Activated CD4-positive, alpha-beta T cell treated with anti-CD3 and anti-CD28 coated beads for 48 hours (primary cell): ENCODE measurements around the gene OR2B2.
"Not testable (repeated sequence)": the region's sequence is repeated elsewhere in the genome, so short reads cannot be mapped to it uniquely, and the experiment has no call there.

ENCODE experiments used
- DNase-seq: peaks from one replicate; pipeline ENCODE4 v3.0.0-alpha.2; 2020

OR2B2 gene

DNA sequence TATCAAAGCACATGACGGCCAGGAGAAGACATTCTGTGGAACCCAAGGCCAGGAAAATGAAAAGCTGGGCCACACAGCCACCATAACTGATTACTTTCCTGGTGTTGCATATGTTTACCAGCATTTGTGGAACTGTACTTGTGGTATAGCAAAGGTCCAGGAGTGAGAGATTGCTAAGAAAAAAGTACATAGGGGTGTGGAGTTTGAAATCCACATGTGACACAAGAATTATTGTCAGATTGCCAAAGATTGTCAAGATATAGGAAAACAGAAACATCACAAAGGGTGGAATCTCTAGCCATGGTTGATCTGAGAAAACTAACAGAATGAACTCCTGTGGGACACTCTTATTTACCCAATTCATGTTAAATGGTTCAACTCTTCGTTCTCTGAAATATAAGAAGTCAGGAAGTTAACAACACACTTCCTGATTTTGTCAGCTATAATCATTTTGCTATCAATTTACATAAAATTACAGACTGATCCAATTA is at the start of gene OR2B2:
OR2B2 (minus strand) TSS at position 441 of the 491 bp plus-strand sequence; CDS start at position 364, 77 bp downstream.
- DNase-seq, result no peak

DNA sequence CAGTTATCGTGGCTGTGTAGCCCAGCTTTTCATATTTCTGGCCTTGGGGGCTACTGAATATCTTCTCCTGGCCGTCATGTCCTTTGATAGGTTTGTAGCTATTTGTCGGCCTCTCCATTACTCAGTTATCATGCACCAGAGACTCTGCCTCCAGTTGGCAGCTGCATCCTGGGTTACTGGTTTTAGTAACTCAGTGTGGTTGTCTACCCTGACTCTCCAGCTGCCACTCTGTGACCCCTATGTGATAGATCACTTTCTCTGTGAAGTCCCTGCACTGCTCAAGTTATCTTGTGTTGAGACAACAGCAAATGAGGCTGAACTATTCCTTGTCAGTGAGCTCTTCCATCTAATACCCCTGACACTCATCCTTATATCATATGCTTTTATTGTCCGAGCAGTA is 45.3 kb upstream of the OR2B2 start:
- no peak for DNase-seq

DNA sequence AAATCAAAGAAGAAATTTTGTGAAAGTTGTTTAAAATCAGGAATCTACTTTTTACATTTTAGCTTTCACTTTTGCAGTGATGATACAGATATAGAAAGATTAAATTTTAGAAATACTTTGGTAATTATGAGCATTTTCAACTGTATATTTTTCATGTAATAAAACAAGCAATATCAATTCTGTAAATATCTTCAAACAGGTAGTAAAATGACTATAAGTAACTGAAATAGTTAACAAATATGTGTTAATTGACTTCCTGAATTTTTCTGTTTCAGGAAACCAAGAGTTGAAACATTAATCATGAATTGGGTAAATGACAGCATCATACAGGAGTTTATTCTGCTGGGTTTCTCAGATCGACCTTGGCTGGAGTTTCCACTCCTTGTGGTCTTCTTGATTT is 44.7 kb upstream of the OR2B2 start, which contains the start of gene OR2B6:
OR2B6 (plus strand) TSS at position 301 of the 400 bp plus-strand sequence; CDS start at position 301, 0 bp downstream.
- no peak for DNase-seq

DNA sequence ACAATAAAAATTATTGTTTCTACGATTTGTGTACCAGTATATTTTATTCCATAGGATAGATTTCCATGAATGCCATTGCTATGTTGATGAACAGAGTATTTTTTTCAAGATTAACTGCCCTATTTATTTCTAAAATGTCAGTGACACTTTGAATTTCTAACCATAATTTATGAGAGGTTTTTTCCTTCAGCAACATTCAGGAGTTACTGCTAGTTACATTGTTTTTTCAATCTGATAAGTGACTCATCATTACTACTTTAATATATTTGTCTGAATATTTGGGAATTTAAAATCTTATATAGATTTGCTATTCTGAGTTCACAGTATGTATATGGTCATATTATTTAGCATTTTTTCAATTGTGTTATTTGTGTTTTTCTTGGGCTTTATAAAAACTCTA is 38.8 kb upstream of the OR2B2 start:
- DNase-seq, result no peak

DNA sequence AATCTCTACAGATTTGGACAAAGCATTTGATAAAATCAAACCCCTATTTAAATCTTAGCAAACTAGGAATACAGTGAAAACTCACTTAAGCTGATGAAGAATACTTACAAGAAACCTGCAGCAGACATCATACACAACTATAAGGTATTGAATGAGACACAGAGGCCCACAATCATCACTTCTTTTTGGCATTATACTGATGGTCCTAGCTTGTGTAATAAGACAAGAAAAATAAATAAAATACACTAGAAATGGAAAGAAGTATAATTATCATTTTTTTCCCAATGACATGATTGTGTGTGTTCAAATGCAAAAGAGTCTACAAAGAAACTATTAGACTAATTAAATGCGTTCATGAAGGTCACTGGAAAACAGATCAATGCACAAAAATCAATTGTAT is 36.0 kb upstream of the OR2B2 start:
- DNase-seq, result no peak

DNA sequence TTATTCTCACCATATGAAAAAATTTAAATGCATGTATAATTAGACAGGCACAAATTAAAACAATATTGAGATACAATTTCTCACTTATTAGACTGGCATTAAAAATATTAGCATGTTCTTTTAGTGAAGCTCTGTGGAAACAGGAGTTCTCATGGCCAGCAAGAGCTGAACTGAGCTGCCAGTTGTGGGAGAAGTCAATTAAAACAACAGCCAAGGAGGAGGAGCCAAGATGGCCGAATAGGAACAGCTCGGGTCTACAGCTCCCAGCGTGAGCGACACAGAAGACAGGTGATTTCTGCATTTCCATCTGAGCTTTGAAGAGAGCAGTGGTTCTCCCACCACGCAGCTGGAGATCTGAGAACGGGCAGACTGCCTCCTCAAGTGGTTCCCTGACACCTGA is 30.9 kb upstream of the OR2B2 start:
- DNase-seq, result not testable (repeated sequence)

DNA sequence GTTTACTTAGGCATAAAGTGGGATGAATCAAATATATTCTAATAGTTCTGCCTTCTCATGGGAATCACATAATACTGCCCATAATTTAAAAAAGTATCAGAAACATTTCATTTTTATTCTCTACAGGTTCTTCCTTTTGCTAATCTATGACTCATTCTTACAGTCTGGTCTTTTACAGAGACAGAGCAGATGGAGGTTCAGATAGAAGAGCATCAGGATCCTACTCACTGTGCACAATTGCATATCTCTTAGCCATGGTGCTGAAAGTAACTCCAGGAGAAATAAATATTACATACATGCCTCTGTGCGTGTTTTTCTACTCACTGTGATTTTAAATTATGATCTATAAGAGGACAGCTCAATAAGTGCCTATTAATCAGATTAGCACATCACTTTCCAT is 28.6 kb upstream of the OR2B2 start:
- DNase-seq, result no peak

DNA sequence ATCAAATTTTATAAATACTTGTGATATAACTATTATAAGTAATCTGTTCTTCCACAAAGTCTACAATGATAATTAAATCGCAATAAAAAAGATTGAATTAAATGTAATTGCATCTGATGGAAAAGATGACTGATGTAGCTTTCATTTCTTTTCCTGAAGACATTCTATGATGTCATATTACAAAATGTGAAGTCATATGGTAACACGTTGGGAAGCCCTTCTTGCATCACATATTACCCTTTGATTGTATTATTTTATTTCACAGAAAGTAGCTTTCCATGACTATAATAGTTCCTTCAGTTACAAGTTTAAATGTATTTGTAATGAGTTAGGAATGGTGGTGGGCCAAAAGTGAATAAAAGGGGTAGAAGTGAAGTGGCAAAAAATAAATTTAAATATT is 19.0 kb upstream of the OR2B2 start:
- no peak for DNase-seq

DNA sequence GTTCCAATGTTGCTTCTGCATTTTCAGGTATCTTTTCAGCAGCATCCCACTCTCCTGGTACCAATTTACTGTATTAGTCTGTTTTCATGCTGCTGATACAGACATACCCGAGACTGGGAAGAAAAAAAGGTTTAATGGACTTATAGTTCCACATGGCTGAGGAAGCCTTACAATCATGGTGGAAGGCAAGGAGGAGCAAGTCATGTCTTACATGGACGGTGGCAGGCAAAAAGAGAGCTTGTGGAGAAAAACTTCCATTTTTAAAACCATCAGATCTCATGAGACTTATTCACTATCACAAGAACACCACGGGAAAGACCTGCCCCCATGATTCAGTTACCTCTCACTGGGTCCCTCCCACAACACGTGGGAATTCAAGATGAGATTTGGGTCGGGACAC is 17.7 kb upstream of the OR2B2 start:
- DNase-seq, result not testable (repeated sequence)

DNA sequence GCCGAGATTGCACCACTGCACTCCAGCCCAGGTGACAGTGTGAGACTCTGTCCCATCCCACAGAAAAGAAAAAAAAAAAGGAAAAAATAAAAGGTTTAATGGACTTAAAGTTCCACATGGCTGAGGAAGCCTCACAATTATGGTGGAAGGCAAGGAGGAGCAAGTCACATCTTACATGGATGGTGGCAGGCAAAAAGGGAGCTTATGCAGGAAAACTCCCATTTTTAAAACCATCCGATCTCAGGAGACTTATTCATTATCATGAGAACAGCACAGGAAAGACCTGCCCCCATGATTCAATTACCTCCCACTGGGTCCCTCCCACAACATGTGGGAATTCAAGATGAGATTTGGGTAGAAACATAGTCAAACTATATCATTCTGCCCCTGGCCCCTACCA is 15.8 kb upstream of the OR2B2 start:
- DNase-seq, result not testable (repeated sequence)

DNA sequence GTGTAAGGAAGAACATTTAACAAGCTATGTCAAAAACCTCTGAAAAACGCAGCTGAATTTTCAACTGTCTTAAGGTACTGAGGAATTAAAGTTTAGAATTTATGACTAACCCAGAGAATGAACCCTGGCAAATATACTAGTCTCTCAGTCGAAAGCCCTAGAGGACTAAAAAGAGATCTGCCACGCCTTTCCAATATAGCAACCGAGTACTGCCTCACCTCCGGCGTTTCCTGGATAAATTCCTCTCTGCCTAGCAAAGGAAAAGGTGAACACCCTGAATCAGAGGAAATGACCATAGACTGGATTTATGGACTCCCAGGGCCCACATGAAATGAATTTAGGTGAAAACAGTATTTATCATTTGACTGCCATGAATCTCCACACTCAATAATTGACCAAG is 12.0 kb upstream of the OR2B2 start:
- no peak for DNase-seq

DNA sequence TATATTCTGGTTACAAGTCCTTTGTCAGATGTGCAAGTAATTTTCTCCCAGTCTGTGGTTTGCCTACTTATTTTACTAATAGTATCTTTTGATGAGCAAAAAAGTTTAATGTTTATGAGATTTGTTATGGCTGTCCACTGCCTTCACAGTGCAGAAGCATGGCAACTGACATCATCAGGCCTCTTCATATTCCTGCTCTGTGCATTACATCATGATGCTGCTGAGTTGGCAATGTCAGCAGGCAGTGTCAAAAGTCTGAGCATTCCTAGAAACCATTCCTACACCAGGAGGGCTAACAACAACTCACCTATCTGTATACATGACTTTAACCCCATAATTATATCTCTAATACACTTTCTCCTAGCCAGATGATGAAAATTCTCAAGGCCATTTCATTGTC is 10.8 kb upstream of the OR2B2 start:
- no peak for DNase-seq

DNA sequence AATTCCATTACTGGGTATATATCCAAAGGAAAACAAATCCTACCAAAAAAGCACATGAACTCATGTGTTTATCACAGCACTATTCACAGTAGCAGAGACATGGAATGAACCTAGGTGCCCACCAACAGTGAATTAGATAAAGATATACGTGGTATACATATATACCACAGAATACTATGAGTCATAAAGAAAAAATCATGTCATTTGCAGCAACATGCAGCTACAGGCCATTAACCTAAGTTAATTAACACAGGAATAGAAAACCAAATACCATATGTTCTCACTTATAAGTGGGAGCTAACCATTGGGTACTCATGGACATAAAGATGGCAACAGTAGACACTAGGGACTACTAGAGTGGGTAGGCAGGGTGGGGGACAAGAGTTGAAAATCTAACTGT is 4.2 kb downstream of the OR2B2 start:
- no peak for DNase-seq

DNA sequence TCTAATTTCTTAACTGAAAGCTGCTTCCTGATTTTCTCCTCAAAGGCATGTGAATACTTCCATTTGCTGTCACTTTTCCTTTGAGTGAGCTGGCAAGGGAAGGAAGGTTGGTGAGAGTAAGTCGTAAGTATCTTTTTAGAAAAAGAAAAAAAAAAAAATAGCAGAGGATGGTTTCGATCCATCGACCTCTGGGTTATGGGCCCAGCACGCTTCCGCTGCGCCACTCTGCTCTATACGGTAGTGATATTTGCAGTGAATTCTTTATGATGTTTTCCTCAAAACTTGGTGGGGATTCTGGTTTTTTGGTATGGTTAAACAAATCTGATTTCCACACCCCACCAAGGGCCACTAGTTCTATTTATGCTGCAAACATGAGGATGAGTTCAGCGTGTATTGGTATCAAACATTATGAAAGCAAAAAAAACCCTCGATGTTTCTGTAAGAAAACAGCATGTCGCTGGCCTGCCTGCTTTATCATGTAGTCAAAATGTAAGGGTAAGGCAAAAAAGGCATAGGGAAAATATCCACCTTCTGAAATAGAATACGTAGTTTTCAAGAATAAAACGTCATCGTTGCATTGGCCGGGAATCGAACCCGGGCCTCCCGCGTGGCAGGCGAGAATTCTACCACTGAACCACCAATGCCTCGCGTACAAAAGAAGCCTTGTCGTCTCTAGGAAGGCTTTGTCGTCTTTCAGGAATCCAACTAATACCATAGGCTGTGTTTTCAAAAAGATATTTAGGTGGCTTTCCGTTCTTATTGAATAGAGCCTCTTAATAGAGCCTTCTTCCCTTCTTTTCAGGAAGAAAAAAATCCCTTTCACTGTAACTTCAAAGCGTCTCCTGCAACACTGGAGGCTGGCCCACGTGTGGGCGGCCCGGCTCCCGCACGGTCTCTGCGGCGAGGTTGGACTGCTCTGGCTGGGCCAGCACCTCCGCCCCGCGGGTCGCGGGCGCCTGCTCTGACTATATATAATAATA is 9.6 kb downstream of the OR2B2 start:
- DNase-seq, result peak; percentile 90

DNA sequence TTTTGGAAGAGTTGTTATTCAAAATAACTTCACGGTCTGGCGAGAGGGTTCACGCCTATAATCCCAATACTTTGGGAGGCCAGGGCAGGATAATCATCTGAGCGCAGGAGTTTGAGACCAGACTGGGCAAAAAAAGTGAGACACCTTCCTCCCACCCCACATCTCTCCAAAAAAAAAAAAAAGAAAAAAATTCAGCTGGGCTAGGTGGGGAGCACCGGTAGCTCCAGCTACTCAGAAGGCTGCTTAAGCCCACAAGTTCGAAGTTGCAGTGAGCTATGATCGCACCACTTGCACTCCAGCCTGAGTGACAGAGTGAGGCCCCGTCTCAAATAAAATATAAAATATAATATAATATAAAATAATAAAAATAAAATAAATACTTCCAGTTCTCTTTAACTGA is 10.4 kb downstream of the OR2B2 start:
- DNase-seq, result no peak

DNA sequence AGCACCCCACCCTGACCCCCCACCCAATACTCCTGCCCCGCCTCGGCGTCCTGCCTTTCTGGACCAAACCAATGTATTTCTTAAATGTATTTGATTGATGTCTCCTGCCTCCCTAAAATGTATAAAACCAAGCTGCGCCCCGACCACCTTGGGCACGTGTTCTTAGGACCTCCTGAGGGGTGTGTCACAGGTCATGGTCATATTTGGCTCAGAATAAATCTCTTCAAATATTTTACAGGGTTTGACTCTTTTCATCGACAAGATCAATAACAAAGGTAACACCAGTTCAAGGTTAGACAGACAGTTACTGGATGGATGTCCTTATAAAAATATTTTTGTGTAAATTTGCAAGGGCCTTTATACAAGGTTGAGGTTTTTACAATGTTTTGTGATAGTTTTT is 12.0 kb downstream of the OR2B2 start:
- not testable (repeated sequence) for DNase-seq

DNA sequence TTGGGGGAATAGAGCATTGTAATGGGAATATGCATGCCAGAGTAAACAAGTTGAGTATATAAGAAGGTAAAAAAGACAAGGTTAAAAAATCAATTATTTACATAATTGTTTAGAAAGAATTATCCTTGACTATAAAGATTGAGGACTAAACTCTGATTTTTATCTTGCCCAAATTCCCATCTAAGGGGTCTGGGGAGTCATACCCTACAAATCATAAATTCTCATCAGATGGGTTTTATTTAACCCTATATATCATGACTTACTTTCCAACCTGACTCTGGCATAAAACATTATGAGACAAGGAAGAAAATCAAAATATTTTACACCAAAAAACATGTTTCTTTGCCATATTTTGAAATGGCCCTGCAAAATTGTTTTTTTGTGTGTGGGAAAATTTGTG is 12.7 kb downstream of the OR2B2 start:
- DNase-seq, result no peak

DNA sequence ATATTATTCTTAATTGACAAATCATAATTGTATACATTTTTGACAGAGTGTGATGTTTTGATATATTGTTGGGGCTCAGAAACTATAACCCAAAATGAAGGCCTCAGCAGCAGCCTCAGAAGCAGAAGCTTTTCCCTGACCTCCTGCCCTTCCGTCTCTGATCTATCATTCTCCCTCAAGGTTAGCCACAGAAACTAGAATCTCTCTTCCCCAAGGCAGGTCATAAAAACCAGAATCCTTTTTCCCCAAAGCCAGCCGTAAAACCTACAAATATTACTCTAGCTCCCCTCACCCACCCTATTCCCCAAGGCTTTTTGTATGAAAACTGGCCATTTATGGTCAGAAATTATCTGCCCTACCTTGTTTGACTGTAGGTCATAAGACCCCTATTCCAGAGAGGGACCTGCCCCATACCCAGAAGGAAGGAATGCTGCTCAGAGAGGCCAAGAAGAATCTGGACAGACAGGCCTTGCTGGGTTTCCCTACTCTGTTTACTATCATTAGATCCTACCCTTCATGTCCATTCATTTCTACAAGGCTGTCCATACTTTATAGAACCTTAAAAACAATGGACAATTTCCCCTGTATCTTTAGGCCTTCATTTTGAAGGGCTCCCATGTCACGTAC is 14.5 kb downstream of the OR2B2 start:
- DNase-seq, result no peak

DNA sequence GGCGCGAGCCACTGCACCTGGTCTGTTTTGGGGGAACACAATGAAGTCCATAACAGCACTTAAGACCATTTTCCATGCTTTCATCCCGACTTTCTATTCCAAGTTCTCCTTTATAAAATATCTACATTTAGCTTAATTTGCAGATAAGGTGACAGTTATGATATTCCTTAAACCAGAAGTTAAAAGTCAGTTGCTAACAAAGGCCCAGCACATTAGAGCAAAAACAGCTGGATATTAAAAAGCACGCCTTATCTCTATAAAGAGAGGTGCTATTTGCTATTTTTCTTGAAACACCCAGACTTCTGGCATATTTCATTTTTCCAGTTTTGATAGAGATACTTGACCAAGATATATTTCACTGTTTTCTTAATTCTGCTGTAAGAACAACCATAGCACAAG is 15.8 kb downstream of the OR2B2 start:
- DNase-seq, result no peak

DNA sequence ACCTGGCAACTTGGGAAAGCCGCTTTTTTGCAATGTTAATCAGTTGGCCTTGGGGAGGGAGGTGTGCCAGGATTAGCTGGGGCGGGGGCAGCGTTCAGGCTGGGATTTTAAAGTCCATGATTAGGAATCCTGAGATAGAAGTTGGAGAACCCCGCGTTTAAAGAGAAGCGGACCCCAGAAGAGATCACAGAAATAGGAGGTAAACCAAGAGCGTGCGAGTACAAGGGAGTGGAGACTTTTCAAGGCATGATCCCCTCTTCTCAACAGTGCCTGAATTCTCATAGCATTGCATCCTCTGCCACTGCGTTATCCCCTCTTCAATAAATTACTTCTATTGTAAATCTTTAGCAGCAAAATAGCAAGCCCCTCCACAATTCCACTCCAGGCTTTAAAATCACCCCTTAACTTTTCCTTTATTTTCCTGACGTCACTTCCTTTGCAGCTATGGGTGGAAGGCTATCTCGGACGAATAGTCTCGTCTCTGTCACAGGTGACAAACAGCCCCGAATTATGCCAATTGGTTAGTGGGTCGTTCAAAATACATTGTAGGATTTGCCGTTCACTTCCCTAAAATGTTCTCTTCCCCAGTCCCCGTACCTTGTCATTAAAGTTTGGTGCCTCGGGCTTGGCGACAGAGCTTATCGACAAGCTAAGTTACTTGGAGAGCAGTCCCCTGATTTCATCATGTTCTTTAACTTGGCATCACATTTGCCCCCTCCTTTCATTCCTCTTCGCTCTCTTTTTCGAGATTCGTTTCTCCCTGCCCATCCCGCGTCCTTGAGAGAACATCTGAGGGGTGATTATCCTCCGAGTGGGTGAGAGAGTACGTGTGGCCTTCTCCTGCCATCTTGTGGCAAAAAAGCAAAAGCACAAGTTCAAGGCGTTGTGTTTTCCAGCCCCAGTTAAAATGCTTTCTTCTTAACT is 17.1 kb downstream of the OR2B2 start:
- peak; percentile 70 for DNase-seq

DNA sequence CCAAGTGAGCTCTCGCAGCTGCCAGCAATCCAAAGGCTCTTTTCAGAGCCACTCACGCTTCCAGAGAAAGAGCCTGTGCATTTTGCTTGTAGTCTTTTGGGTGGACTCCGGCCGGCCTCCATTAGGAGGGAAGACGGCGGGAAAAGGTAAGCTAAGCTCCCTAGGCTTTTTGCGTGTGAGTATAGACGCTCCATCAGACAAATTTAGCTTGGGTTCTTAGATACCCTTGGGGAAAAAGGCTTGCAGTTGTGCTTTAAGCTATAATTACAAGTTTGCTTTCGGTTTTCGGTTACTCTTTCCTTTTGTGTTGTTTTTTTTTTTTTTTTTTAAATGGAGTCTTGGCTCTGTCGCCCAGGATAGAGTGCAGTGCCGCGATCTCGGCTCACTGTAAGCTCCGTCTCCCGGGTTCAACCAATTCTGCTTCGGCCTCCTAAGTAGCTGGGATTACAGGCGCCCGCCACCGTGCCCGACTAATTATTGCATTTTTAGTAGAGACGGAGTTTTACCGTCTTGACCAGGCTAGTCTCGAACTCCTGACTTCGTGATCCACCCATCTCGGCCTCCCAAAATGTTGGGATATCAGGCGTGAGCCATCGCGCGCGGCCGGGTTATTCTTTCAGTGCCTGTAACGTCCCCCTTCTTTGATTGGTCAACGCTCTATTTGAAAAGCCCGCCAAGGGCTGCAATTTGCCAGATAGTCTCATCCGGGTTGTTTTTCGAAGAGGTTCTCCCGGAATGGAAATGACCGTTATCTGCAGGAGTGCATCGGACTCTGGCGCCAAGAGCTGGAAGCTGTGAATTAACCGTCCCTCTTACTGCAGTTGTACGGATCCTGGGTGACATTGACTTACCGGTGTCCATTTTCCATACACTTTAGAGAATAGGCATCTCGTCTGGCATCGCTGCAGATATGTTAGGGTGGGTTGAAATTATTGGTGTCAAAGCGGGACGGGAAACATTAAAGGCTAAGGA is 18.1 kb downstream of the OR2B2 start:
- DNase-seq, result peak; percentile 88
